ENCODE measurements around the gene PTPN2. TPM values are rescaled to one million over a fixed set of nuclear protein-coding genes. Genes with fewer than 3 reads are reported as not detected.

PTPN2 gene
- total RNA-seq, 1 experiment from 2014 or later, result 59.8 TPM

DNA sequence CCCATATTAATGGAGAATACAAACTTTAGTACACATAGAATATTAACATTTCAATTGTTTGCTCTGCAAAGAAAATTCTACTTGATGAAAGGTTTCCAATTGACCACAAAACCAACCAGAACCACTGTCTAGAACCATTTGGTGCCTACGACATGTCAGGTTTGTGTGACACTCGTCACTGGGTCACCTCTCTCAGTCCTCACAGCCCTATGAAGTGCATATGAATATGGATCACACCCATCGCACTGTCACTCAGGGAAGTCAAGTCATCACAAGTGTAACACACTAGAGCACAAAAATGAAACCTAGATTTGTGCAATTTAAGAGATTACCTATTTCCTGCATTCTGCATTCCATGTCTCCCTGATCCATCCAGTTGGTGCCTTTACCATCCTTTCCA, 43.7 kb downstream of the PTPN2 start:
- Histone ChIP-seq H3K4me1 (ENCODE audit: insufficient read depth, low read length) (peaks cover 28% of the 10 kb centered on the region), H3K9ac (ENCODE audit: low read length) (no peak overlapping the region), H3K9me2 (replicated peaks; ENCODE audit: low read length) (no peaks in the 10 kb centered on the region), H3K4me2 (ENCODE audit: low read length) (no peak overlapping the region), H3K36me3 (ENCODE audit: low read depth, low read length) (peaks cover 23% of the 10 kb centered on the region), H3K27ac (ENCODE audit: low read length) (no peak overlapping the region), H3K79me2 (ENCODE audit: low read length) (peaks cover 77% of the 10 kb centered on the region), H2AFZ (ENCODE audit: low read length) (no peak overlapping the region), H3K4me3 (ENCODE audit: low read length) (no peak overlapping the region), H3K9me3 (ENCODE audit: low read length) (no peaks in the 10 kb centered on the region), H3F3A (ENCODE audit: low read length, unreplicated experiment) (no peaks in the 10 kb centered on the region), H3K27me3 (ENCODE audit: low read length) (no peaks in the 10 kb centered on the region), H4K20me1 (ENCODE audit: low read length) (no peaks in the 10 kb centered on the region)
- BruUV-seq (replicated peaks), result no TSS peak
- intact Hi-C loops (cut with micrococcal nuclease), result no loop called here
- POLR2A ChIA-PET (ENCODE audit: unreplicated experiment), result interaction anchor here (1.7 kb wide), 1 partner anchor 43 kb away, joined by 21 read pairs; the partner anchor contains the start of gene PTPN2
- no peak for DNase-seq
- TF ChIP-seq EZH2phosphoT487 (IDR thresholded peaks at IDR 0.05; ENCODE audit: borderline replicate concordance, low read length) (no peak), EZH2 (IDR thresholded peaks at IDR 0.05; ENCODE audit: low read length, unreplicated experiment) (no peak)
- TF ChIP-seq, protein P1, sequence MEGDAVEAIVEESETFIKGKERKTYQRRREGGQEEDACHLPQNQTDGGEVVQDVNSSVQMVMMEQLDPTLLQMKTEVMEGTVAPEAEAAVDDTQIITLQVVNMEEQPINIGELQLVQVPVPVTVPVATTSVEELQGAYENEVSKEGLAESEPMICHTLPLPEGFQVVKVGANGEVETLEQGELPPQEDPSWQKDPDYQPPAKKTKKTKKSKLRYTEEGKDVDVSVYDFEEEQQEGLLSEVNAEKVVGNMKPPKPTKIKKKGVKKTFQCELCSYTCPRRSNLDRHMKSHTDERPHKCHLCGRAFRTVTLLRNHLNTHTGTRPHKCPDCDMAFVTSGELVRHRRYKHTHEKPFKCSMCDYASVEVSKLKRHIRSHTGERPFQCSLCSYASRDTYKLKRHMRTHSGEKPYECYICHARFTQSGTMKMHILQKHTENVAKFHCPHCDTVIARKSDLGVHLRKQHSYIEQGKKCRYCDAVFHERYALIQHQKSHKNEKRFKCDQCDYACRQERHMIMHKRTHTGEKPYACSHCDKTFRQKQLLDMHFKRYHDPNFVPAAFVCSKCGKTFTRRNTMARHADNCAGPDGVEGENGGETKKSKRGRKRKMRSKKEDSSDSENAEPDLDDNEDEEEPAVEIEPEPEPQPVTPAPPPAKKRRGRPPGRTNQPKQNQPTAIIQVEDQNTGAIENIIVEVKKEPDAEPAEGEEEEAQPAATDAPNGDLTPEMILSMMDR (conservative IDR thresholded peaks at IDR 0.05; ENCODE audit: low read depth, low read length), result no peak
- ATAC-seq, result no peak
- CTCF ChIA-PET, result no interaction called here

DNA sequence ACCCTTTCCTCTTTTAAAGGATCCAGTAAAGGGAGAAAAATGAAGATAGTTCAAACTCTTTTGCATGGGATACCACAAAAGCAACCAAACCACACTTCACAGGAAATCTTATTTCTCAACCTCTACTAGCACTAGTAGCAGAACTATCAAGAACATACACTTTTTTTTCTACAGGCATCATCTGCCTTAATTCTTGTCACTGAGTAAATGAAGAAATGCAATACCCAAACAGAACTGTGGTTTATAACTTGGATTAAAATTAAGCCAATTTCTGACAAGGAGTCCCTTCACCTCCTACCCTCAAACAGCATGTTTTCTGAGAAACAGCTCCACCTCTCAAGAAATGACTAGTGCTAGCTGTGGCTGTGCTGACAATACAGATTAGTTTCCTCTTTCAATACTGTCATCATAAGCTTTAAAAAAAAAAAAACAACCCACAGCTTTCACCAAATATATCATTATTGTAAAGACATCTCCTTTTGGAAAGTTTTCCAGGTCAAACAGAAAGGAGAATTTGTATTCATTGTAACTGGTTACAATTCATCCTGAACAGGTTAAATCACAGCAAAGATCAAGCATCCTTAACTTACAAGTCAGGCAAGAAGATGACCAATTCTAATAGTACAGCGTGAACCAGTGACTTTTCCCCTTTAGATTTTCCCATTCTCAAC, 44.4 kb downstream of the PTPN2 start:
- ChIA-PET CTCF (interaction anchor here (0.7 kb wide), 1 partner anchor 138 kb away, joined by 7 read pairs; no protein-coding TSS in a partner anchor), POLR2A (ENCODE audit: unreplicated experiment) (no interaction called here)
- Histone ChIP-seq H2AFZ (ENCODE audit: low read length) (no peak overlapping the region), H3K36me3 (ENCODE audit: low read depth, low read length) (peaks cover 19% of the 10 kb centered on the region), H3K27ac (ENCODE audit: low read length) (peak overlapping the region; percentile 25), H3K79me2 (ENCODE audit: low read length) (peaks cover 77% of the 10 kb centered on the region), H4K20me1 (ENCODE audit: low read length) (no peaks in the 10 kb centered on the region), H3K4me3 (ENCODE audit: low read length) (no peak overlapping the region), H3K4me2 (ENCODE audit: low read length) (peak overlapping the region; percentile 43), H3K4me1 (ENCODE audit: insufficient read depth, low read length) (peaks cover 28% of the 10 kb centered on the region), H3F3A (ENCODE audit: low read length, unreplicated experiment) (no peaks in the 10 kb centered on the region), H3K9me2 (replicated peaks; ENCODE audit: low read length) (no peaks in the 10 kb centered on the region), H3K9me3 (ENCODE audit: low read length) (no peaks in the 10 kb centered on the region), H3K9ac (ENCODE audit: low read length) (no peak overlapping the region), H3K27me3 (ENCODE audit: low read length) (no peaks in the 10 kb centered on the region)
- TF ChIP-seq EZH2 (IDR thresholded peaks at IDR 0.05; ENCODE audit: low read length, unreplicated experiment), result no peak
- no peak for TF ChIP-seq EZH2phosphoT487 (IDR thresholded peaks at IDR 0.05; ENCODE audit: borderline replicate concordance, low read length)
- TF ChIP-seq, protein P1 (conservative IDR thresholded peaks at IDR 0.05; ENCODE audit: low read depth, low read length), result no peak
- ATAC-seq, result peak; percentile 34; the same call in 1 of the 2 replicates
- DNase-seq, result no peak
- BruUV-seq (replicated peaks), result no TSS peak
- intact Hi-C loops (cut with micrococcal nuclease), result loop anchor here (2.0 to 5.0 kb wide), 2 partner anchors 41 to 97 kb away; no protein-coding TSS in a partner anchor

DNA sequence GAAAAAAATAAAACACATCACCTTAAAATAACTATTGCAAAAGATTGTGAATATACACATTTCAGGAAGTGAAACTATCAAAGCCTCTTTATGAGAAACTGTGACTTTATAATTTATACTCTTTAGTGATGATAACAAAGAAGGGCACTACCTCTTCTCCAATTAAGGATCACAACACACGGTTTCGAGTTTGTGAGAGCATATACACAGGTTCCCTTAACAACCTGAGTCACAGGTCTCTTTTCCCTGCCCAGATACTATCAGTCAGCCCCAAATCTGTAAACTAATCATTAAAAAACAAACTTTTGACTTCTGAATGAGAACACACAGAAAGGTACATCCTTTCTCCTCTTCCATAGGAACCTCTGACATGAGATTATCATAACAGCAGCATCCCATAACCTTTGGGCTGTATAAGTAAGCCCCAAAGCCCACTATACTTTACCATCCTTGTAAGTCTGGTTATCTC, 44.9 kb downstream of the PTPN2 start:
- no peak overlapping the region for H3K4me3 ChIP-seq (ENCODE audit: low read length)
- H3K79me2 ChIP-seq (ENCODE audit: low read length), result peaks cover 74% of the 10 kb centered on the region
- intact Hi-C loops (cut with micrococcal nuclease), result loop anchor here (2.0 to 5.0 kb wide), 2 partner anchors 42 to 97 kb away; no protein-coding TSS in a partner anchor

More for the DNA sequence above, 44.9 kb downstream of the PTPN2 start:
- no peaks in the 10 kb centered on the region for H3K9me2 ChIP-seq (replicated peaks; ENCODE audit: low read length)
- DNase-seq (peak; percentile 35), ATAC-seq (peak; percentile 51)
- no peaks in the 10 kb centered on the region for H4K20me1 ChIP-seq (ENCODE audit: low read length)
- POLR2A ChIA-PET (ENCODE audit: unreplicated experiment), result no interaction called here
- no TSS peak for BruUV-seq (replicated peaks)
- H3K27me3 ChIP-seq (ENCODE audit: low read length), result no peaks in the 10 kb centered on the region
- no peak overlapping the region for H3K9ac ChIP-seq (ENCODE audit: low read length)
- peak overlapping the region; percentile 25 for H3K27ac ChIP-seq (ENCODE audit: low read length)
- CTCF ChIA-PET, result interaction anchor here (0.6 to 0.7 kb wide), 2 partner anchors 48 to 138 kb away, joined by 4 to 7 read pairs; no protein-coding TSS in a partner anchor
- H3F3A ChIP-seq (ENCODE audit: low read length, unreplicated experiment), result no peaks in the 10 kb centered on the region
- peak overlapping the region; percentile 43 for H3K4me2 ChIP-seq (ENCODE audit: low read length)
- H3K4me1 ChIP-seq (ENCODE audit: insufficient read depth, low read length), result peaks cover 28% of the 10 kb centered on the region
- peaks cover 21% of the 10 kb centered on the region for H3K36me3 ChIP-seq (ENCODE audit: low read depth, low read length)
- TF ChIP-seq, protein P1 (conservative IDR thresholded peaks at IDR 0.05; ENCODE audit: low read depth, low read length), result no peak
- no peak for TF ChIP-seq EZH2phosphoT487 (IDR thresholded peaks at IDR 0.05; ENCODE audit: borderline replicate concordance, low read length)
- no peak for TF ChIP-seq EZH2 (IDR thresholded peaks at IDR 0.05; ENCODE audit: low read length, unreplicated experiment)
- no peak overlapping the region for H2AFZ ChIP-seq (ENCODE audit: low read length)
- no peaks in the 10 kb centered on the region for H3K9me3 ChIP-seq (ENCODE audit: low read length)
